ENCODE measurements around the gene NEURL1. TPM values are rescaled to one million over a fixed set of nuclear protein-coding genes. Genes with fewer than 3 reads are reported as not detected.

Gene NEURL1
- total and polyA plus RNA-seq, 10 of the 15 experiments (the other 5 are each of a cell fraction or from before 2014, with no cell fraction given): 0.02 to 0.05 (median 0.05) TPM; not detected in 6

GRCh38 chr10:103457176-103457712 is 36.3 kb upstream of the NEURL1 start:
- ChIA-PET CTCF (interaction anchor here (0.7 to 3.2 kb wide), 2 partner anchors 18 to 28 kb away, joined by 3 to 17 read pairs; no protein-coding TSS in a partner anchor), POLR2A (interaction anchor here (0.6 to 9.5 kb wide), 4 partner anchors 12 to 666 kb away, joined by 3 to 144 read pairs (median 10); no protein-coding TSS in a partner anchor), RAD21 (ENCODE audit: unreplicated experiment) (interaction anchor here (0.7 to 2.4 kb wide), 4 partner anchors 9 to 24 kb away, joined by 3 to 18 read pairs (median 3); no protein-coding TSS in a partner anchor), SMC1A (ENCODE audit: uncharacterized antibody, unreplicated experiment) (interaction anchor here (1.0 to 2.8 kb wide), 5 partner anchors 8 to 26 kb away, joined by 3 to 9 read pairs (median 3); no protein-coding TSS in a partner anchor)
- ATAC-seq (no peak), DNase-seq (ENCODE audit: low read depth, low spot score) (no peak), FAIRE-seq (no peak)
- Histone ChIP-seq H3K27ac (ENCODE audit: control insufficient read depth, insufficient read depth) (no peak overlapping the region), H3K4me1 (ENCODE audit: control insufficient read depth, insufficient read depth, low read length) (peaks cover 19% of the 10 kb centered on the region), H2AFZ (ENCODE audit: control insufficient read depth, low read depth, low read length) (no peak overlapping the region), H4K20me1 (ENCODE audit: control insufficient read depth, insufficient read depth) (no peaks in the 10 kb centered on the region), H3K79me2 (ENCODE audit: control insufficient read depth, insufficient read depth, low read length) (no peaks in the 10 kb centered on the region), H3K4me3 (no peak overlapping the region), H3K9ac (ENCODE audit: control insufficient read depth, insufficient read depth, low read length) (no peak overlapping the region), H3K36me3 (ENCODE audit: control insufficient read depth in 2 of 2, insufficient read depth in 2 of 2, low read length in 1 of 2) (no peaks in the 10 kb centered on the region), H3K27me3 (replicated peaks in 1 of 2; ENCODE audit: control insufficient read depth in 2 of 2, insufficient read depth in 2 of 2, low read length in 1 of 2) (no peaks in the 10 kb centered on the region), H3K4me2 (ENCODE audit: control insufficient read depth, insufficient read depth) (no peak overlapping the region), H3K9me3 (replicated peaks; ENCODE audit: control insufficient read depth, insufficient read depth, low read length) (no peaks in the 10 kb centered on the region)
- TF ChIP-seq NR2F1 (conservative IDR thresholded peaks at IDR 0.05) (no peak), E2F4 (IDR thresholded peaks at IDR 0.05; ENCODE audit: low read depth, low read length) (no peak)
- TF ChIP-seq, protein P1, sequence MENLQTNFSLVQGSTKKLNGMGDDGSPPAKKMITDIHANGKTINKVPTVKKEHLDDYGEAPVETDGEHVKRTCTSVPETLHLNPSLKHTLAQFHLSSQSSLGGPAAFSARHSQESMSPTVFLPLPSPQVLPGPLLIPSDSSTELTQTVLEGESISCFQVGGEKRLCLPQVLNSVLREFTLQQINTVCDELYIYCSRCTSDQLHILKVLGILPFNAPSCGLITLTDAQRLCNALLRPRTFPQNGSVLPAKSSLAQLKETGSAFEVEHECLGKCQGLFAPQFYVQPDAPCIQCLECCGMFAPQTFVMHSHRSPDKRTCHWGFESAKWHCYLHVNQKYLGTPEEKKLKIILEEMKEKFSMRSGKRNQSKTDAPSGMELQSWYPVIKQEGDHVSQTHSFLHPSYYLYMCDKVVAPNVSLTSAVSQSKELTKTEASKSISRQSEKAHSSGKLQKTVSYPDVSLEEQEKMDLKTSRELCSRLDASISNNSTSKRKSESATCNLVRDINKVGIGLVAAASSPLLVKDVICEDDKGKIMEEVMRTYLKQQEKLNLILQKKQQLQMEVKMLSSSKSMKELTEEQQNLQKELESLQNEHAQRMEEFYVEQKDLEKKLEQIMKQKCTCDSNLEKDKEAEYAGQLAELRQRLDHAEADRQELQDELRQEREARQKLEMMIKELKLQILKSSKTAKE (IDR thresholded peaks at IDR 0.05; ENCODE audit: low read depth, poor library complexity, severe bottlenecking): no peak
- WGBS (ENCODE audit: insufficient coverage, insufficient replicate concordance, low lambda C conversion rate, missing lambda C conversion rate): 62% methylated on average over 8 of the region's 8 CpGs
- in situ Hi-C loops (cut with MboI): no loop called here
- intact Hi-C loops (cut with micrococcal nuclease; ENCODE audit: unreplicated experiment): no loop called here
- BruUV-seq (replicated peaks): no TSS peak

Measured in GM12878 (cell line).